MCF 10A (cell line): ENCODE data around the gene MYOF. TPM values are rescaled to one million over a fixed set of nuclear protein-coding genes. Genes with fewer than 3 reads are reported as not detected.

Source experiments
- BruUV-seq: library from RNA; stranded (reverse); fragments of 400-500 nt; replicated peaks from 2 replicates; lab custom pipeline; 2021; lab: Mats Ljungman, UMichigan
- CTCF ChIA-PET: fragments of 300-600 bp; sonication (Branson Sonifier 250); formaldehyde crosslinking; extraction: SDS; loops from one replicate; lab custom pipeline; 2021; ENCODE audit warnings: antibody characterized with exemption, inconsistent platforms; lab: Yijun Ruan, JAX
- POLR2A ChIA-PET: fragments of 300-600, 350-650 bp; sonication (Branson Sonifier 250); formaldehyde crosslinking; extraction: SDS; loops from one replicate; lab custom pipeline; 2020; ENCODE audit warnings: antibody characterized with exemption, inconsistent platforms; lab: Yijun Ruan, JAX
- DNase-seq: peaks from one replicate; pipeline ENCODE4 v3.0.0-alpha.2; 2018; ENCODE audit not compliant: unreplicated experiment
- H3K27ac Mint-ChIP-seq: one replicate; pipeline ENCODE4 v1.8.0; 2022; ENCODE audit warnings: mild to moderate bottlenecking, low read depth, mixed read lengths; ENCODE audit not compliant: unreplicated experiment
- H3K27me3 Mint-ChIP-seq: one replicate; pipeline ENCODE4 v1.8.0; 2022; ENCODE audit warnings: mixed read lengths; ENCODE audit not compliant: insufficient read depth, unreplicated experiment
- H3K36me3 Mint-ChIP-seq: one replicate; pipeline ENCODE4 v1.8.0; 2022; ENCODE audit warnings: mild to moderate bottlenecking, moderate library complexity, mixed read lengths; ENCODE audit not compliant: insufficient read depth, unreplicated experiment
- H3K4me1 Mint-ChIP-seq: one replicate; pipeline ENCODE4 v1.8.0; 2022; ENCODE audit warnings: mixed read lengths; ENCODE audit not compliant: insufficient read depth, unreplicated experiment
- H3K4me3 Mint-ChIP-seq: one replicate; pipeline ENCODE4 v1.8.0; 2022; ENCODE audit warnings: mild to moderate bottlenecking, moderate library complexity, mixed read lengths; ENCODE audit not compliant: unreplicated experiment
- H3K9me3 Mint-ChIP-seq: one replicate; pipeline ENCODE4 v1.8.0; 2022; ENCODE audit warnings: mixed read lengths; ENCODE audit not compliant: unreplicated experiment
- intact Hi-C: fragments of 100-400 bp; cut with micrococcal nuclease; formaldehyde crosslinking; loops from 2 replicates; pipeline ENCODE4 v1.14.1; 2022
- total RNA-seq: library from RNA; stranded (reverse); gene quantifications from 2 replicates; pipeline ENCODE4 v1.2.3, GENCODE V29; 2022
- TF ChIP-seq, protein P1 (sequence below): fragments of 200-600 bp; IDR thresholded peaks from one replicate; pipeline ENCODE4 v1.8.0; 2022; ENCODE audit warnings: antibody characterized with exemption, mild to moderate bottlenecking; ENCODE audit not compliant: unreplicated experiment

Gene MYOF
- total RNA-seq, 1 experiment from 2014 or later = 167 TPM

- ChIA-PET POLR2A (no interaction called here), CTCF (no interaction called here)
- H3K27me3 Mint-ChIP-seq = no peaks in the 10 kb centered on the region
- TF ChIP-seq, protein P1, sequence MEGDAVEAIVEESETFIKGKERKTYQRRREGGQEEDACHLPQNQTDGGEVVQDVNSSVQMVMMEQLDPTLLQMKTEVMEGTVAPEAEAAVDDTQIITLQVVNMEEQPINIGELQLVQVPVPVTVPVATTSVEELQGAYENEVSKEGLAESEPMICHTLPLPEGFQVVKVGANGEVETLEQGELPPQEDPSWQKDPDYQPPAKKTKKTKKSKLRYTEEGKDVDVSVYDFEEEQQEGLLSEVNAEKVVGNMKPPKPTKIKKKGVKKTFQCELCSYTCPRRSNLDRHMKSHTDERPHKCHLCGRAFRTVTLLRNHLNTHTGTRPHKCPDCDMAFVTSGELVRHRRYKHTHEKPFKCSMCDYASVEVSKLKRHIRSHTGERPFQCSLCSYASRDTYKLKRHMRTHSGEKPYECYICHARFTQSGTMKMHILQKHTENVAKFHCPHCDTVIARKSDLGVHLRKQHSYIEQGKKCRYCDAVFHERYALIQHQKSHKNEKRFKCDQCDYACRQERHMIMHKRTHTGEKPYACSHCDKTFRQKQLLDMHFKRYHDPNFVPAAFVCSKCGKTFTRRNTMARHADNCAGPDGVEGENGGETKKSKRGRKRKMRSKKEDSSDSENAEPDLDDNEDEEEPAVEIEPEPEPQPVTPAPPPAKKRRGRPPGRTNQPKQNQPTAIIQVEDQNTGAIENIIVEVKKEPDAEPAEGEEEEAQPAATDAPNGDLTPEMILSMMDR = no peak
- no TSS peak for BruUV-seq
- no peak overlapping the region for H3K27ac Mint-ChIP-seq
- no peak overlapping the region for H3K4me3 Mint-ChIP-seq
- intact Hi-C loops = no loop called here
- no peak for DNase-seq
- peaks cover 5% of the 10 kb centered on the region for H3K4me1 Mint-ChIP-seq
- peaks cover 11% of the 10 kb centered on the region for H3K36me3 Mint-ChIP-seq
- no peaks in the 10 kb centered on the region for H3K9me3 Mint-ChIP-seq
These were observed 146.0 kb downstream of the MYOF start for GRCh38 chr10:93336110-93336509.

GRCh38 chr10:93334901-93335327 is 147.2 kb downstream of the MYOF start:
- Mint-ChIP-seq H3K9me3 (no peaks in the 10 kb centered on the region), H3K27me3 (no peaks in the 10 kb centered on the region), H3K27ac (no peak overlapping the region), H3K4me3 (no peak overlapping the region), H3K36me3 (peaks cover 22% of the 10 kb centered on the region), H3K4me1 (peaks cover 5% of the 10 kb centered on the region)
- POLR2A ChIA-PET = no interaction called here
- TF ChIP-seq, protein P1 = no peak
- CTCF ChIA-PET = interaction anchor here (0.5 to 0.6 kb wide), 2 partner anchors 33 to 448 kb away, joined by 3 to 4 read pairs; no protein-coding TSS in a partner anchor
- peak; percentile 88 for DNase-seq
- intact Hi-C loops = no loop called here
- BruUV-seq = no TSS peak

- H3K4me3 Mint-ChIP-seq = no peak overlapping the region
- H3K4me1 Mint-ChIP-seq = peaks cover 5% of the 10 kb centered on the region
- no peak for DNase-seq
- TF ChIP-seq, protein P1 = no peak
- intact Hi-C loops = no loop called here
- no peak overlapping the region for H3K27ac Mint-ChIP-seq
- no TSS peak for BruUV-seq
- H3K27me3 Mint-ChIP-seq = no peaks in the 10 kb centered on the region
- H3K9me3 Mint-ChIP-seq = no peaks in the 10 kb centered on the region
- ChIA-PET CTCF (interaction anchor here (0.9 kb wide), 1 partner anchor 208 kb away, joined by 3 read pairs; no protein-coding TSS in a partner anchor), POLR2A (no interaction called here)
- H3K36me3 Mint-ChIP-seq = peaks cover 29% of the 10 kb centered on the region
These were observed 148.0 kb downstream of the MYOF start for GRCh38 chr10:93334181-93334580.

GRCh38 chr10:93333278-93333978 is 148.7 kb downstream of the MYOF start:
- no peaks in the 10 kb centered on the region for H3K27me3 Mint-ChIP-seq
- H3K9me3 Mint-ChIP-seq = no peaks in the 10 kb centered on the region
- ChIA-PET POLR2A (no interaction called here), CTCF (interaction anchor here (0.7 to 2.5 kb wide), 5 partner anchors 19 to 253 kb away, joined by 3 to 8 read pairs (median 4); no protein-coding TSS in a partner anchor)
- peak; percentile 40 for DNase-seq
- no peak overlapping the region for H3K4me3 Mint-ChIP-seq
- BruUV-seq = no TSS peak
- intact Hi-C loops = no loop called here
- TF ChIP-seq, protein P1 = no peak
- no peak overlapping the region for H3K27ac Mint-ChIP-seq
- H3K36me3 Mint-ChIP-seq = peaks cover 36% of the 10 kb centered on the region
- H3K4me1 Mint-ChIP-seq = peaks cover 5% of the 10 kb centered on the region
